Right renal pelvis (tissue), 4 donors: Measurements from ENCODE around the gene E4F1. TPM values are rescaled to one million over a fixed set of nuclear protein-coding genes. Genes with fewer than 3 reads are reported as not detected.
"Not testable (repeated sequence)": the region's sequence is repeated elsewhere in the genome, so short reads cannot be mapped to it uniquely, and the experiment has no call there.

Experiments
- DNase-seq, 4 donors: peaks; one replicate each; pipeline ENCODE4 v3.0.0-alpha.2; 2013; ENCODE audit warnings: low read depth in 4 of 4, low spot score in 3 of 4, missing footprints in 1 of 4
- polyA plus RNA-seq, 4 donors: library from polyadenylated mRNA; unstranded; fragments of 120-200 nt; gene quantifications; one replicate each; pipeline ENCODE4 v1.2.1, GENCODE V29; 2013; ENCODE audit not compliant: insufficient read length in 4 of 4

The E4F1 gene
- polyA plus RNA-seq, 4 donors: 15.9 to 25.4 (median 16.8) TPM

DNA sequence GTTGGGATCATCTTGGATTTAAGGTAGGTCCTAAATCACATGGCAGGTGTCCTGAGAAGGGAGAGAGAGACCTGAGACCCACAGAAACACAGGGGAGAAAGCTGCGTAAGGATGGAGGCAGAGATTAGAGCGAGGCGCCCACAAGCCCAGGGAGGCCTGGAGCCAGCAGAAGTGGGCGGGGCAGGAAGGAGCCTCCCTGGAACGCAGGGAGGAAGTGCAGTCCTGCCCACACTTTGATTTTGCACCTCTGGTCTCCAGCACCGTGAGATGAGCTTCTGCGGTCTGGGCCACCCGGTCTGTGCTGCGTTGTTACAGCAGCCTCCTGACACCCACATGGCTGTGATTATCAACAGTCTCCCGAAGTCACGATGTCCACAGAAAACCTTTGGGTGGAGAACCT, 19.2 kb downstream of the E4F1 start:
- no peak for DNase-seq

DNA sequence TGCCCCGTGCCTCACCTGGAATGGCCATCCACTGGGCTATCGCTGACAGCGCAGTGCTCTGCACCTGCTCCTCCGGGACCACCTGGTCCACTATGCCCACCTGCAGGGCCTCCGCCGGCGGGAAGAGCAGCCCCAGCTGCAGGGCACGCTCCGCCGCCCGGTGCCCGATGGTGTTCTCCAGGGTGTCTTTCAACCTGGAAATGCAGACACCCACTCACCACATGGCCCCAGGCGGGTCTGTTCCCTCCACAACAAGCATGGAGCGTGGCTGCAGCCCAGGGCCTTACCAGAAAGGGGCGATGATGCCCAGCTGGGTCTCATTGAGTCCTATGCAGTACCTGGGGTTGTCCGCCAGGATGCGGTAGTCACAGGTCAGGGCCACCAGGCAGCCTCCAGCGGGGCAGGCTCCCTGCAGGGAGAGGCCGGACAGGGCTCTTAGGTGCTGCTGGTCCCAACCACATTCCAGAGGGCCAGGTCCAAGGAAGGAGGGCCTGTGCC, 19.7 kb downstream of the E4F1 start:
- DNase-seq: no peak

DNA sequence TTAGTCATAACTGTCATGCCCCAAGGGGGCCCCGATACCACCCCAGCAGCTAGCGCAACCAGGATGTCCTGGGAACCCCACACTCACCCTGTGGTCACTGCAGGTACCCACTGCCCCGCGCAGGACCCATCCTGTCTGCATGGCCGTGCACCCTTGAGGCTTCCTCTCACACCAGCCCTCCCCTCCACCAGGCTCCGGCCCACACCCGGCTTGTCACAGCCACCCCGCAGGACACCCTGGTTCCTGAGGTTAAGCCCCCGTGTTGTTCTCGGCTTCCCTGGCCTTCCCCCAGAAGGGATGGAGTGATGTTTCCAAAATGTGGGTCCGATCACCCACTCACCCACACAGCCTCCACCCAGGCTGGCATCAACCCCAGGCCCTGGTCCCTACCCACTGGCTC, 20.4 kb downstream of the E4F1 start:
- DNase-seq: no peak

DNA sequence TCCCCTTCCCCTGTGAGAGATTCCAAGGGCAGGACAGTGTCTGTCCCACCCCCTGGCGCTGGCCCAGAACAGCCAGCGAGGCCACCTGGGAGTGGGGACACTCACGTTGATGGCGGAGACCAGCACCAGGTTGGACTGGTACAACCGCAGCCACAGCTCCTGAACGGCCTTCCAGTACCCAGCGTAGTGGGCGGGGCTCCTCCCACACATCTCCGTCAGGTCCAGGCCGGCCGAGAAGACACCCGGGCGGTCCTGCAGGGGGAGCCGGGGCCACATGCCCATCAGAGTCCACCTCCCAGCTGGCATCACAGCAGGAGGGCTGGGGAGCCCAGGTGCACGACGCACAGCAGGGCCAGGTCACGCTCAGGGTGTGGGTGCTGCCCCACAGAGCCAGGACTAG, 20.9 kb downstream of the E4F1 start:
- DNase-seq: no peak

DNA sequence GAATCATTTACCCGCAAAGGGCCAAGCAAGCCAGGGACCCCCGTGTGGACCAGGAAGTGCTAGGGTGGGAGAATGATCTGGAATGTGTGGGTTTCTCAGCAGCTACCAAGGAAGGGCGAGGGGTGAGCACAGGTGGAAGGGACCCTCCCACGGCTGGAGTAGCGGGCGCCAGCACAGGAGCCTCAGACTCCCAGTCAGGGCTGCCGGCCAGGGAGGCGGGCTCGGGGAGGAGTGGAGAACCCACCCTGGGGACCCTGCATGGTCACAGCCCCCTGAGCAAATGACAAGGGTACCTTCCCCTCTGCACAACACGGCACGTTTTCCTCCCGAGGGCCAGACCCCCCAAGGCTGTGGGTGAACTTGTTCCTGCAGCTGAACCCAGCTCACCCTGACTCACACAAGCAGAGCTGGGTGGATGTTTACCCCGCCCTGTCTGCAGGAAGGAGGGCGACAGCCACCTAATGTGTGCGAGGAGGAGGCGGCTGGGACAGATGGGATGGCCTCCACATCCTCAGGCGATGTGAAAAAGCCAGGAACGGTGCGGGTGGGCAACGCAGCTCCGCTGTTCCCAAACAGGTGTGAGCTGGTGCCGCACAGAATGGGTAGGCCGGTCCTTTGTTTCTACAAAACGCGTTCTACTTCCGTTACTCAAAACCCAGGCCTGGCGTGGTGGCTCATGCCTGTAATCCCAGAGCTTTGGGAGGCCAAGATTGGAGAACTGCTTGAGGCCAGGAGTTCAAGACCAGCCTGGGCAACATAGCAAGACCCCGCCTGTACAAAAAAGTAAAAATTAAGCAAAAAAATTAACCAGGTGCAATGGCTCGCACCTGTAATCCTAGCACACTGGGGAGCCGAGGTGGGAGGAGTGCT, 21.8 kb downstream of the E4F1 start:
- no peak for DNase-seq

DNA sequence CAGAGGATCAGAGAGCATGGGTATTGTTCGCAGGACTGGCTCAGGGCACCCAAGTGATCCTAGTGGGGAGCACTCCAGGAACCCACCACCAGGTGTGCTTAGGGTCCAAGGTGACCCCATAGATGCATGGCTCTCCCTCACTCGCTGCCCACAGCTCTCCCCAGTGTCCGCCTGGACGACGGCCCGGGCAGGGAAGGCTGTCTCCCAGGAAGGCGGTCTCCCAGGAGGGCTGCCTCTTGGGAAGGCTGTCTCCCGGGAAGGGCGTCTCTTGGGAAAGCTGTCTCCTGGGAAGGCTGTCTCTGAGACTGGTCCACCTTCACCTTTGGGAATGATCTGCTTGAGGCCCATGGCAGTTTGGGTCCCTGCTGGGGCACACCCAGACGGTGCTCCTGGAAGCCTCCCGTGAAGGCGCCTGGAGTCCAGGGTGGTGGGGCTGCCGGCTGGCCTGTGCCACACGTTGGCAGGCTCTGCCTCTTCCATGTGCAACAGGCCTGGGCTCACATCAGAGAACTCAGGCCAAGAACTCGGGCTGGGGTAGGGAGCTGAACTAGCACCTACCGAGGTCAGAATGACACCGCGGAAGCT, 23.0 kb downstream of the E4F1 start:
- no peak for DNase-seq

DNA sequence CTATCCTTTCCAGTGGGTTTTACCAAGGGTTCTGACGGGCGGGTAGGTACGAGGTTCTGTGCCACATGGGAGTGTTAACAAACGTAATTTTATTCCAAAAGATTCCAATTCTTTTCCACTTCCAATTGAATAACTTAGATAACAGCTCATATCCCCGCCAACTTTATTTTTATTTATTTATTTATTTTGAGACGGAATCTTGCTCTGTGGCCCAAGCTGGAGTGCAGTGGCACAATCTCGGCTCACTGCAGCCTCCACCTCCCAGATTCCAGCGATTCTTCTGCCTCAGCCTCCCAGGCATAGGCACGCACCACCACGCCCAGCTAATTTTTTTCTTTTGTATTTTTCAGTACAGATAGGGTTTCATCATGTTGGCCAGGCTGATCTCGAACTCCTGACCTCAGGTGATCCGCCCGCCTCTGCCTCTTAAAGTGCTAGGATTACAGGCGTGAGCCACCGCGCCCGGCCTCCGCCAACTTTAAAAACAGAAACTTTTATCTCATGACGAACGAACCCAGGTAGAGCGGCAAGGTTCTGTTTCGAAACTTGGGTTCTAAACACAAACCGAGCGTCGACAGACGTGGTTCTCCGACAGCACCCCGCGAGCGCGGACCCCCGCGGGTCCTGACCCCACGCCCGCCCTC, 27.4 kb downstream of the E4F1 start:
- DNase-seq: no peak

DNA sequence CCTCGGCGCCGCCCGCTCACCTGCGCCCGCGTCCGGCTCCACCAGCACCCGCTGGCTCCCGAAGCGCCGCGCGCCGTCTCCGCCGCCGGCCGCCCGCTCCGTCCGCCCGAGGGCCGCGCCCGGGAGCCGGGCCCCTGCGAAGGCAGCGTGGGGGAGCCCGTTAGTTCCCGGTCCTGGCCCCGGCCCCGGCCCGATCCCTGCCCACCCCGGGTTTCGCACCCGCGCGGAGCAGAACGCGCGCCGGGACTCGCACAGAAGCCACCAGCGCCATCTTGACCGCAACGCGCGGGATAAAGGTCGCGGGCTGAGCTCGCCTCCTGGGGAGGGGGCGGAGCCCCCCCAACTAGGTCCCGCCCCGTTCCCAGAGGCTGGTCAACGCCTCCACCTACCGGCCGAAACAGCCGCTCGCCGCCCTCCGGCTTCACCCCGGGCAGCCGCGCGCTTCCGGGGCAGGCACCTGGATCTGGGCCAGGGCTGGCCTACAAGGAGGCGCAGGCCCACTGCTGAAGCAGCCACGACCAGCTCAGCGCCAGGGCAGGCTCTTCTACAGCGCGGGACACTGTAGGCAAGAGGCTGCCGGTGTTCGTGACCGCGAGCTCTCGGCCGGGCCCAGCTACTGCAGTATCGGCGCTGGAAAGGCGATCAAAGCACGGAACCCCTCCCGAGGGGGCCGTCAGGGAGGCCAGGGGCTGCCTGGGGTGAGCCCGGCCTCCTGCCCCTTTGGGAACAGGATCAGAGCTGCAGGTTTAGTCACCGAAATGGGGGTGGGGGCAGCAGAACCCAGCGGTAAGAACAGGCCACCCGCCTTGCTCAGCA, 28.1 kb downstream of the E4F1 start, which contains the start of gene ECI1:
ECI1 (minus strand) TSS at position 292 of the 816 bp plus-strand sequence; CDS start at position 271, 21 bp downstream.
- DNase-seq: peak; percentile 83 to 84 (median 83)

DNA sequence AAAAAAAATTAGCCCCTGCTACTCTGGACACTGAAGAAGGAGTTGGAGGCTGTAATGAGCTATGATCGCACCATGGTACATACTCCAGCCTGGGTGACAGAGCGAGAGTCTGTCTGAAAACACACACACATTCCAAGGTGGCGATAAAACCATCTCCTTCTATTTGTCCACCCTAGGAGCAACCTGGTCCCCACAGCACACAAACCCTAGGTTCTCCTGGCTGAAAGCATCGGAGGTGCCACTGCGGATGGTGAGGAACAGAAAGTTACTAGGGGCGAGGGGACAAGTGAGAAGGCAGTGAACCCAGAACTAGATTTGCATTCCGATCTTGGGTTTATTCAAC, 29.4 kb downstream of the E4F1 start:
- DNase-seq: no peak

DNA sequence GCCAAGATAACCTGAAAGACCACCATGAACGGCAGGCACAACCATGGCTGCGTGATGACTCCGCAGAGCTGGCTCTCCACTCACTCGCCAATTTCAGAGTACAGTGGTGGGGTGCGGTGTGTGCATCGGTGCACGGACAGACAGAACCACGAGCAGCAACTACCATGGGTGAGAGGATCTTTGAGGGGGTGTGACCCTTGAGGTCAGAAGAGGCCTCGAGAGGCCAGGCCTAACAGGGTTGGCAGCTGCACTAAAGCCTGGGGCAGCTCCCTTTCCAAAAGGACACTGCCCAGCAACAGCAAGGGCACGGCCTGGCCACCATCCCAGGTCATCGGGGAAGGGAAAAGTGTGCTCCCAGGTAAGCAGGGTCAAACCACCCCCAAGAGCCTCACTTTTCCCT, 29.9 kb downstream of the E4F1 start:
- no peak for DNase-seq

DNA sequence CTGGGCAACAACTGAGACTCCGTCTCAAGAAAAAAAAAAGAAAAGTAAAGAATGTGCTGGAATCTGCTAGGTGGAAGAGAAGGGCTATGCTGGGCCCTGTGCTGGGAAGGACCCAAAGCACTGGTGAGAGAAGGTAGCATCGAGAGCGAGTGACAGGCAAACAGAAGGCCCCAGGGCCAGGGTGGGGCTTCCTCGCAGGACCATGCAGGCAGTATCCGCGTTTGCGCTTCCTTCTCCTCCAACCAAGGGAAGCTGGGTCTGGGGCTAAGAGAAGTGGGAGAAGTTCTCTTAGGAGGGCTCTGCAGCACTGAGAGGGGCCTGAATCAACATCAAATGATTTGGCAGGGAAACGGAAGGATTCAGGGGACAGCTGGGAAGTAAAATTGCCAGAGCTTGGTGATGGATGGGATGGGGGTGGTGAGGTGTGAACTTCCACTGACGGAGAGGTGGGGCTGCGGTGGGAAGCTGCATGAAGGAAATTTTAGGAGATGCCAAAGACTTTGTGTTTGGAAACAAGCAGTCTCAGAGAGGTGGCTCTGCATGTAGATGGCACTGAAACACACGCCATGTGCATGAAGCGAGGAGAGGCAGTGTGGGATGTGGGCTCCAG, 33.2 kb downstream of the E4F1 start:
- no peak for DNase-seq

DNA sequence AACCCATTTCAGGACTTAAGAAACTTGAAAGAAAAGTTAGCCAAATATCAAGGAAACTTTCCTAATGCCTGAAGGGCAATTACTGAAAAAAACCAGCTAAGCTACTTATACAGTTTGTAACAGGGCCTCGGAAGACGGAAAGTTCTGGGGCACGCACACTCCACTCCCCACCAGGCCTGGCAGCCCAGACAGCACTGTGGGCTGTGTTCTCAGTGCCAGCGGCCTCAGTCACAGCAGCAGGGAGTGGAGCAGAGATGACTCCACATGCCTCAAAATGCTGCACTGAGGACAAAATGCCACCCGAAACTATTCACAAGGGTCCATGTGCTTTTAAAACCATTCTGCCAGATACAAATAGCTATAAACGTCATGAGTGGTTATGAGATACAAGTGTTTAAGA, 34.3 kb downstream of the E4F1 start:
- DNase-seq: no peak

DNA sequence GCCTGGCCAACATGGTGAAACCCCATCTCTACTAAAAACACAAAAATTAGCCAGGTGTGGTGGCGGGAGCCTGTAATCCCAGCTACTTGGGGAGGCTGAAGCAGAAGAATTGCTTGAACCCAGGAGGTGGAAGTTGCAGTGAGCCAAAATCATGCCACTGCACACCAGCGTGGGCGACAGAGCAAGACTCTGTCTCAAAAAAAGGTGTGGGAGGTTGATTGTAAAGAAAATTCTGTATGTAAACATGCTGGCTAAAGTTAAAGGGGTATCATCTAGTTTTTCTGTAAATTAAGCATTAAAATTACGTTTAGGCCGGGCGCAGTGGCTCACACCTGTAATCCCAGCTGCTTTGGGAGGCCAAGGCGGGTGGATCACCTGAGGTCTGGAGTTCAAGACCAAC, 35.1 kb downstream of the E4F1 start:
- not testable (repeated sequence) for DNase-seq

DNA sequence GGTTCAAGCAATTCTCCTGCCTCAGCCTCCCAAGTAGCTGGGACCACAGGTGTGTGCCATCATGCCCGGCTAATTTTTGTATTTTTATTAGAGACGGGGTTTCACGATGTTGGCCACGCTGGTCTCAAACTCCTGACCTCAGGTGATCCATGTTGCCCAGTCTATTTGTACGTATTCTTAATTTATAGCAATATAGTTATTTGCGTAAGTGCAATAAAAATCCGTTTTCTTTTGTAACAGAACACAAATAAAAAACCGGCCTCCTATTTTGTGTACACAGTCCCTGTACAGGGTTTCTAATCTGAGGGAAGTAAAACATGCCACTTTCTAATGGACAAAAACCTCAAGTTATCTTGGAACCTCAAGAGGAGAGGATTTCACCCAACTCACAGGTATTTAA, 36.9 kb downstream of the E4F1 start:
- no peak for DNase-seq

DNA sequence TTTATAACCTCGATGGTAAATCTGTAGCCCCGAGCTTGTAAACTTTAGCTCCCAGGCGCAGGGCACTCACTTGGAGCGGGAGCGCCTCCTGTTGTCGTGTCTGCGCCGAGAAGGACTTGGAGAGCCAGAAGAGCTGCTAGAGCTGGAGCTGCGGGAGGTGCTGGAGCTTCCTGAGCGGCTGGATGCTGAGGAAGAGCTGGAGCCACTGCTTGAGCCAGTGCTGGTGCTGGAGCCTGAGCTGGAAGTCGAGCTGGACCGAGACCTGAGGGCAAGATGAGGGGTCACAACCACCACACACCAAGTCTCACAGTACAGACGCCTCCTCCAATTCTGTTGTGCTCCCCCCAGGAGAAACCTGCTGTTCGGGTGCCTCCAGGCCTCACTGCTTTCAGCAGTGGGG, 39.6 kb downstream of the E4F1 start:
- DNase-seq: not testable (repeated sequence)

DNA sequence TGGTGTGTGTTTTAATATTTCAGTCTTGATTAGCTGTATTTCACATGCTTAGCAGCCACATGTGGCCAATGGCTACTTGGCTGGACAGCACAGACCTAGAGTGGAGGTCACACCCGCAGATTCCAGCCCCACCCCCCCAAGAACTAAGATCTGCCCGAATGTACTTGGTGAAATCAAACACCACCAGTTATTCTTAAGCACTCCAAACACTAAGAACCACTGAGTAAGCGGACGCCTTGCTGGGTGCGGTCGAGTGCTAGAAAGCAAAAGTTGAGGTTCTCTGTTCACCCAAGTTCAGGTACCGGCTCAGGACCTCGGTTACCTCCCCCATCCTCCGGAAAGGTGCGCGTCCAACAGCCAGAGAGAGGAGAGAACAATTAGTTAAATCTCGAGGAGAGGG, 43.5 kb downstream of the E4F1 start:
- not testable (repeated sequence) for DNase-seq

DNA sequence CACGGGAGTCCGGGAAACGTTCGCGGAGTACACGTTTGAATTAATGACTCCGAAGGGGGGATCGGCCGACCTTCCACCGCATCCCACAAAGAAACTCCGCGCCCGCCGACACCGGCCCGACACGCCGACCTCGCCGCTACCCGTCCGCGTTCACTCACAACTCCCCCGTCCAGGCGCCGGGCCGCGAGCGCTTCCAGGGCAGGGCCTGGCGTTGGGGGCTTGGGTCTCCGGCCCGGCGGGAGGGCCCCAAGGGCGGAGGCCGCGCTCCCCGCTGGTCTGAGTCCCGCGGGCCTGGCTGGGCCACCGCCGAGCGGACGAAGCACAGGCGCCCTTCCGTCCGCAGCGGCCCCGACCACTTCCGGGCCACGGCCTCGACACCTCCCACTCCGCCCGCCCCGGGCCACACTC, 44.1 kb downstream of the E4F1 start:
- DNase-seq: not testable (repeated sequence)

DNA sequence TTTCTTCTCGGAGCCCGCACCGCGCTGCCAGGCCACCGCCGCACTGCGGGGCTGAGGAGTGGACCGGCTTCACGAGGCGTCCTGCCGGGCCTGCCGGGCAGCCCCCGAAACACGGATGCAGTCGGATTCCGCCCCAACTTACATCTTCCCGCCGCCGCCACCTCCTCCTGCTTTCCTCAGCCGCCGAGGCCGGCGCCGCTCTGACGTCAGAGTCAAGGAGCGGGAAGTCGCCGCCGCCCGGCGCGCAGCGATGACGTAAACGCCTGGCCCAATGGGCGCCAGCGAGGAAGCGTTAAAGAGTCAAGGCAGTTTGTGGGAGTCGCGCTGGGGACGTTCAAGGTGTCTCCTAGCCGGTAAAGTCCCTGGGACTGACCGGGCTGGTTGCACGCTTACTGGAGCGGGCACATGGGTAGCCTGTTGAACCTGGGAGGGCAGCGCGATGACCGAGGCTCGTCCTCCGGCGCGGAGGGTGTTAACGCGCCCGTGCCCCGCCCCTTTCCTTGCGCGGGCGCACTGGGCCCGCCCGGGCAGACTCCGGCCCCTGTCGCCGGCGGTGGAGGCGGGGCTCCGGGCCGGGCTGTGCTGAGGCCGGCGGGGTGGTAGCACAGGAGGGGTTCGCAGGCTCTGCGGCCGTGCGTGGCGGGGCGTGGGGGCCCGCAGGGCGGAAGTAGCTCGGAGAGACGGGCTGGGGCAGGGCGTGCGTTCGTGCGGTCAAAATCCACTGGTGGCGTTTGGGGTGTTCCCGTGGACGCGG, 44.7 kb downstream of the E4F1 start, which contains the start of gene RNPS1:
RNPS1 (minus strand) TSS at position 214 of the 754 bp plus-strand sequence. CDS start 3,483 bp downstream, outside the sequence.
- peak; percentile 93 to 100 (median 96) for DNase-seq

DNA sequence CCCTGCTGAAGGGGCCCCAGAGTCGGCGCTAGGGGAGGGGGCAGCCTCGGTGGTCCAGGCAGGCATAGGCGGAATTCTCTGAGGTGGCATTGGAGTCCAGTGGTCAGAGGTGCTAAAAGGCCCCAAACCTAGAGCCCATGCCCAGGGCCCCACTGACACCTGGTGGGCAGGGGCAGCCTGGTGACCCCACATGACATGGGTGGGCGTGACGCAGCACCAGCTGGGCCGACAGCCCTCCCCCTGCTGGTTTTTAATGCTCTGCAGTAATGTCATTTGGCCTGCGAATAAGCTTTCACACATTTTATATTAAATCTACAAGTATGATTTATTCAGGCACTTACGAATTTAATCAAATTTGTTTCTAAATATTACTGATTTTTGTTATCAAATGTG, 46.7 kb downstream of the E4F1 start:
- no peak for DNase-seq
